Activated naive CD4-positive, alpha-beta T cell treated with anti-CD3 and anti-CD28 coated beads, Interleukin-2, amount 50 U/mL, for 72 hours (primary cell): ENCODE data around the gene LMO7. TPM values are rescaled to one million over a fixed set of nuclear protein-coding genes. Genes with fewer than 3 reads are reported as not detected.

ENCODE experiments used
- ATAC-seq, 2 donors: fragments of 150-1000 bp; cut with Tn5 transposase; 2 replicates each; pipeline ENCODE4 v1.10.0; 2021; ENCODE audit warnings: mild to moderate bottlenecking in 2 of 2, moderate library complexity in 2 of 2
- DNase-seq, 2 donors: peaks; one replicate each; pipeline ENCODE4 v3.0.0; 2021 to 2022; ENCODE audit warnings: low spot score in 2 of 2
- H3K27ac Mint-ChIP-seq, 2 donors: one replicate each; pipeline ENCODE4 v1.8.0; 2022; ENCODE audit warnings: mild to moderate bottlenecking in 2 of 2, mixed read lengths in 2 of 2
- H3K36me3 Mint-ChIP-seq, 2 donors: one replicate each; pipeline ENCODE4 v1.8.0; 2022; ENCODE audit warnings: mixed read lengths in 2 of 2
- H3K9me3 Mint-ChIP-seq, 2 donors: one replicate each; pipeline ENCODE4 v1.8.0; 2022; ENCODE audit warnings: mixed read lengths in 2 of 2
- total RNA-seq, 2 donors: library from RNA; stranded (reverse); gene quantifications; one replicate each; pipeline ENCODE4 v1.2.3, GENCODE V29; 2022

The LMO7 gene
- total RNA-seq, 2 donors from 2014 or later, result 12.5 to 31.1 TPM

DNA sequence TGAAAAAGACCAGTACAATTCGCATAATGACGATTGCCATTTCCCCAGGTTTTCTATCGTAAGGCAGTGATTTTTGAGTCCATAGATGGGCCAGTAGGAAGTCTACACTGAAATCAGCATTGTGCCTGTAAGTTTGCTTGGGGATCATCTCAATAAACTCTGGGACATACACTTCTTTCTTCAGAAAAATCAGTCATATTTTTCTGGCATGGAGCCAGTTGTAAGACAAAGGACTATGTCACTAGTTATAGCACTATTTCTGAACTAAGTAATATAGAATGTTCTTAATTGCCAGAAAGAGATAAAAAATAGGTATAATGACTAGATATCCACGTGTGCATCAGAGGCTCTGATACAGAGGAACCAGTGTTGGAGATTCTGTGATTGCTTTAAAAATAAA lies 243.5 kb downstream of the LMO7 start:
- Mint-ChIP-seq H3K36me3 (no peaks in the 10 kb centered on the region), H3K9me3 (no peaks in the 10 kb centered on the region), H3K27ac (no peak overlapping the region)
- DNase-seq (no peak), ATAC-seq (no peak)

DNA sequence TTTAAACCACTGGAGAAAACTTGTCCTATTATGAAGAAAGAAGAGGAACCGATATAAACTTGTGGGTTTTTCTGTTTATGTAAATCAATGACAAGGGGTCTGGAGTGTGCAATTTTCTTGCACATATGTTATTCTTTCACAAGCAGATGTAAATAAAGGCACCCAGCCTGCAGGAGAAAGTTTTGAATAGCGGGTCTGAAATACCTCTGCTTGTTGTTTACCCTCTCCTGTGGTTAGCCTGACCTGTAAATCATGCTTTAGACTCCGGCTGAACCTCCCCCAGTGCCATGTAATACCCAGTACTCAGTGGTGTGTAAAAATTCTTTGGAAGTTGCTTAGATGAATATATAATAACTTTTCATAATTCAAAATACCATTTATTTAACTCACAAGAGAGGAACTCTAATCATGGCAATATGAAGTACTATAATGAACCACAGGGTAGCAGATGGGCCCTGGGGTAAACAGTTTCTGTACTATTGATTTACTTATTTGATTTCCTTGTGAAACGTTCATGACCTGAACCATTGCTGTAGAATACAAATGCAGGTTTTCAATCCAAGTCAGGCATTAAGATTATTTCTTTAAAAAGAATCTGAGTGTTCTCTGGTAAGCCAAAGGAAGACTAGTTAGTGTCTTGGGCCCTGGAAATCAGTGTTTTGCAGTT lies 245.1 kb downstream of the LMO7 start:
- no peaks in the 10 kb centered on the region for H3K9me3 Mint-ChIP-seq
- no peak for DNase-seq
- no peak overlapping the region for H3K27ac Mint-ChIP-seq
- no peaks in the 10 kb centered on the region for H3K36me3 Mint-ChIP-seq
- no peak for ATAC-seq

- no peaks in the 10 kb centered on the region for H3K9me3 Mint-ChIP-seq
Measured at GRCh38 chr13:75882261-75882660, 246.1 kb downstream of the LMO7 start.

GRCh38 chr13:75889427-75889826 lies 253.3 kb downstream of the LMO7 start:
- no peak for ATAC-seq
- H3K9me3 Mint-ChIP-seq, result no peaks in the 10 kb centered on the region

More at GRCh38 chr13:75882261-75882660, 246.1 kb downstream of the LMO7 start:
- DNase-seq (no peak), ATAC-seq (no peak)
- H3K36me3 Mint-ChIP-seq, result no peaks in the 10 kb centered on the region
- H3K27ac Mint-ChIP-seq, result no peak overlapping the region

DNA sequence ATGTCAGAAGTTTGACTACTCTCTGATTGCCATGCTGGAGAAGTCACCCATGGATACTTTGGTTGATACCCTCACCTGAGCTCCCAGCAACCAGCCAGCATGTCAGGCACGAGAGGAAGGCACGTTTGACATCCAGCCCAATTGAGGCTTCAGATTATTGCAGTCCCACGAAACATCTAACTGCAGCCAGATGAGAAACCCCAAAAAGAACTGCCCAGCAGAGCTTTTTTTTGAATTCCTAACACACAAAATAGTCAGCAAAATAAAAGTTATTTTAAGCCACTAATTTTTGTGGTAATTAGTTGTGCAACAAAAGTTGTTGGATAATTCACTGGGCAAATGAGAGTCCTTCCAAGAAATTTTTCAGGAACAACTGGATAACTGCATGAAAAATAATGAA lies 259.0 kb downstream of the LMO7 start:
- Mint-ChIP-seq H3K27ac (no peak overlapping the region), H3K36me3 (no peaks in the 10 kb centered on the region), H3K9me3 (no peaks in the 10 kb centered on the region)
- no peak for DNase-seq
- ATAC-seq, result no peak

More at GRCh38 chr13:75889427-75889826, 253.3 kb downstream of the LMO7 start:
- Mint-ChIP-seq H3K27ac (no peak overlapping the region), H3K36me3 (no peaks in the 10 kb centered on the region)
- no peak for DNase-seq

- no peaks in the 10 kb centered on the region for H3K36me3 Mint-ChIP-seq
- H3K9me3 Mint-ChIP-seq, result no peaks in the 10 kb centered on the region
- H3K27ac Mint-ChIP-seq, result no peak overlapping the region
- no peak for ATAC-seq
- no peak for DNase-seq
Measured at GRCh38 chr13:75896271-75896670, 260.1 kb downstream of the LMO7 start.

GRCh38 chr13:75897386-75897785 lies 261.3 kb downstream of the LMO7 start:
- no peaks in the 10 kb centered on the region for H3K36me3 Mint-ChIP-seq
- H3K9me3 Mint-ChIP-seq, result no peaks in the 10 kb centered on the region
- DNase-seq (no peak), ATAC-seq (no peak)
- no peak overlapping the region for H3K27ac Mint-ChIP-seq

- Mint-ChIP-seq H3K9me3 (no peaks in the 10 kb centered on the region), H3K27ac (no peak overlapping the region), H3K36me3 (no peaks in the 10 kb centered on the region)
- no peak for DNase-seq
- no peak for ATAC-seq
Measured at GRCh38 chr13:75901501-75901900, 265.4 kb downstream of the LMO7 start.

- ATAC-seq, result no peak
- Mint-ChIP-seq H3K36me3 (no peaks in the 10 kb centered on the region), H3K27ac (no peak overlapping the region), H3K9me3 (no peaks in the 10 kb centered on the region)
- DNase-seq, result no peak
Measured at GRCh38 chr13:75902166-75903104, 266.3 kb downstream of the LMO7 start.

- ATAC-seq (no peak), DNase-seq (no peak)
- Mint-ChIP-seq H3K9me3 (no peaks in the 10 kb centered on the region), H3K27ac (no peak overlapping the region), H3K36me3 (no peaks in the 10 kb centered on the region)
Measured at GRCh38 chr13:75904012-75904411, 267.9 kb downstream of the LMO7 start.

GRCh38 chr13:75906315-75906714 lies 270.2 kb downstream of the LMO7 start:
- Mint-ChIP-seq H3K9me3 (no peaks in the 10 kb centered on the region), H3K27ac (no peak overlapping the region), H3K36me3 (no peaks in the 10 kb centered on the region)
- no peak for ATAC-seq
- DNase-seq, result no peak

- no peaks in the 10 kb centered on the region for H3K36me3 Mint-ChIP-seq
- DNase-seq, result no peak
- no peak overlapping the region for H3K27ac Mint-ChIP-seq
- no peaks in the 10 kb centered on the region for H3K9me3 Mint-ChIP-seq
- no peak for ATAC-seq
Measured at GRCh38 chr13:75907044-75907443, 270.9 kb downstream of the LMO7 start.

DNA sequence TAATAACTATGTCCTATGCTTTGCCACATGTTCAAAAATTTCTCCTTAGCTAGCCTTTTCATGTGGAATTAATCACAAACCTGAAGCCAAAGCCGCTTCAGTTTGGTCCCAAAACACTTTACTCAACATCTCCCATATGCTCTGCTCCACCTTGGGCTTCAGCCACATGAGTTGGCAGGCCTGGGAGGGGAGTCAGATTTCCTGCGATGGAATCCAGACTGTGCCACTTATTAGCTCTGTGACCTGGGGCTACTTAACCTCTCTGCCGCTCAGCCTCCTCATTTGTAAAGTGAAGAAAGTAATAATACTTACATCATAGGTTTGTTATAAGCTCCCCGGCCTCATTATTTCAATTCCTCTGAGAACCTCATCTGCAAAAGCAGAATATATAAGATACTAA lies 272.0 kb downstream of the LMO7 start:
- no peak overlapping the region for H3K27ac Mint-ChIP-seq
- DNase-seq (no peak), ATAC-seq (no peak)
- no peaks in the 10 kb centered on the region for H3K9me3 Mint-ChIP-seq
- H3K36me3 Mint-ChIP-seq, result no peaks in the 10 kb centered on the region

Other genes starting within 250 kb of the LMO7 start
- gene TBC1D4, start 154.2 kb upstream of the LMO7 start, total RNA-seq, result 10 to 100 TPM; 29.6 to 30.5 TPM
- 100 to 1,000 TPM; 103 to 129 TPM for gene COMMD6, start 98.5 kb upstream of the LMO7 start, total RNA-seq
- 10 to 100 TPM; 41.9 to 46.7 TPM for gene UCHL3, start 86.5 kb upstream of the LMO7 start, total RNA-seq